Gastroesophageal sphincter (tissue), 4 donors: ENCODE data around the gene PDLIM5. TPM values are rescaled to one million over a fixed set of nuclear protein-coding genes. Genes with fewer than 3 reads are reported as not detected.
A peak's percentile ranks its signal among the peaks of the same experiment; 100 is the strongest.

Source experiments
- ATAC-seq: fragments of 150-250 bp; one replicate; pipeline ENCODE4 v1.9.1; 2016; ENCODE audit warnings: mild to moderate bottlenecking, moderate library complexity
- H3K27ac ChIP-seq, 4 donors: fragments of 200-600 bp; sonication (generic) in 3 of 4; 1 replicate in 3 of 4; 2 replicates in 1 of 4; pipeline ENCODE4 v1.5.1; 2016 to 2019
- H3K27me3 ChIP-seq: fragments of 200-600 bp; sonication (generic); one replicate; pipeline ENCODE4 v1.5.1; 2019
- H3K36me3 ChIP-seq, 2 donors: fragments of 200-600 bp; sonication (generic); one replicate each; pipeline ENCODE4 v1.5.1; 2019; ENCODE audit warnings: control low read depth in 1 of 2
- H3K4me1 ChIP-seq, 3 donors: fragments of 200-600 bp; sonication (generic); 1 replicate in 2 of 3; 2 replicates in 1 of 3; pipeline ENCODE4 v1.5.1; 2016 to 2019; ENCODE audit warnings: control low read depth in 2 of 3
- H3K4me3 ChIP-seq, 2 donors: fragments of 200-600 bp; sonication (generic); one replicate each; pipeline ENCODE4 v1.5.1; 2019; ENCODE audit warnings: mild to moderate bottlenecking in 1 of 2, moderate library complexity in 1 of 2
- H3K9me3 ChIP-seq, 3 donors: fragments of 200-600 bp; sonication (generic); one replicate each; pipeline ENCODE4 v1.5.1; 2017 to 2019; ENCODE audit warnings: control low read depth in 2 of 3
- EP300 ChIP-seq: sonication (generic); formaldehyde crosslinking; IDR thresholded peaks from one replicate; pipeline ENCODE4 v1.6.1; 2017; ENCODE audit warnings: antibody characterized with exemption, mild to moderate bottlenecking
- POLR2A ChIP-seq, 2 donors: fragments of 450-650 bp; IDR thresholded peaks; one replicate each; pipeline ENCODE4 v1.6.1; 2017; ENCODE audit warnings: antibody characterized with exemption in 2 of 2, mild to moderate bottlenecking in 2 of 2, moderate library complexity in 1 of 2
- POLR2AphosphoS5 ChIP-seq: sonication (generic); formaldehyde crosslinking; IDR thresholded peaks from one replicate; pipeline ENCODE4 v1.6.1; 2017; ENCODE audit warnings: antibody characterized with exemption
- WGBS, 2 donors: methylation state at CpG; one replicate each; pipeline ENCODE4 v1.1.5; 2018; ENCODE audit warnings: low coverage in 1 of 2; 5-methylcytosine and 5-hydroxymethylcytosine counted together
- total RNA-seq, 4 donors: library from RNA; depleted of rRNA; stranded (reverse); fragments of >200 nt; gene quantifications; one replicate each; pipeline ENCODE4 v1.1.0, GENCODE V29; 2016
- TF ChIP-seq, protein P1 (sequence below), 4 experiments: fragments of 200-600 bp in 2 of 4; fragments of 450-650 bp in 2 of 4; sonication (generic) in 1 of 4; IDR thresholded peaks; one replicate each; pipeline ENCODE4 v1.5.1; 2017 to 2019; ENCODE audit warnings: antibody characterized with exemption in 4 of 4, mild to moderate bottlenecking in 2 of 4, moderate library complexity in 2 of 4

The PDLIM5 gene
- total RNA-seq, 4 donors from 2014 or later, result 100 to 223 (median 175) TPM

GRCh38 chr4:94641702-94642560 is 190.2 kb downstream of the PDLIM5 start:
- 87 to 91% methylated on average over 3 of the region's 3 CpGs for WGBS, 2 donors
- Histone ChIP-seq H3K27me3 (no peaks in the 10 kb centered on the region), H3K36me3 (peaks cover 0 to 66% of the 10 kb centered on the region in 2 donors), H3K27ac (no peak overlapping the region), H3K9me3 (no peaks in the 10 kb centered on the region), H3K4me3 (no peak overlapping the region), H3K4me1 (no peaks in the 10 kb centered on the region)
- ATAC-seq, result no peak
- TF ChIP-seq POLR2A (IDR thresholded peaks at IDR 0.05), result no peak
- TF ChIP-seq, protein P1, sequence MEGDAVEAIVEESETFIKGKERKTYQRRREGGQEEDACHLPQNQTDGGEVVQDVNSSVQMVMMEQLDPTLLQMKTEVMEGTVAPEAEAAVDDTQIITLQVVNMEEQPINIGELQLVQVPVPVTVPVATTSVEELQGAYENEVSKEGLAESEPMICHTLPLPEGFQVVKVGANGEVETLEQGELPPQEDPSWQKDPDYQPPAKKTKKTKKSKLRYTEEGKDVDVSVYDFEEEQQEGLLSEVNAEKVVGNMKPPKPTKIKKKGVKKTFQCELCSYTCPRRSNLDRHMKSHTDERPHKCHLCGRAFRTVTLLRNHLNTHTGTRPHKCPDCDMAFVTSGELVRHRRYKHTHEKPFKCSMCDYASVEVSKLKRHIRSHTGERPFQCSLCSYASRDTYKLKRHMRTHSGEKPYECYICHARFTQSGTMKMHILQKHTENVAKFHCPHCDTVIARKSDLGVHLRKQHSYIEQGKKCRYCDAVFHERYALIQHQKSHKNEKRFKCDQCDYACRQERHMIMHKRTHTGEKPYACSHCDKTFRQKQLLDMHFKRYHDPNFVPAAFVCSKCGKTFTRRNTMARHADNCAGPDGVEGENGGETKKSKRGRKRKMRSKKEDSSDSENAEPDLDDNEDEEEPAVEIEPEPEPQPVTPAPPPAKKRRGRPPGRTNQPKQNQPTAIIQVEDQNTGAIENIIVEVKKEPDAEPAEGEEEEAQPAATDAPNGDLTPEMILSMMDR (IDR thresholded peaks at IDR 0.05), result no peak
- no peak for TF ChIP-seq EP300
- no peak for TF ChIP-seq POLR2AphosphoS5

DNA sequence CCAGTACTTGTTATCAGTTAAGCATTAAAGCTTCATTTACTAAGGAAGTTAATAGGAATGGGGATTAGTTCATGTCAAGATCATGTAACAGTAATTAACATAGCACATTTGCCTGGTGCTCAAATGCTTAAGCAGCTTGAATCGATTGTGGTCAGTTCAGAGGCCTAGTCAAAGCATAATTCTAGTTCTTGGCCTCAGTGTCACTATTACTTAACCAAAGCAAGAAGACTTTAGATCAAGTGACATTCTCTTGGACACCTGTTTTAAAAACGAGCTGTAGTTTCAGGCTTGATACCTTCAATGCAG is 190.8 kb downstream of the PDLIM5 start:
- H3K36me3 ChIP-seq, result peaks cover 0 to 67% of the 10 kb centered on the region in 2 donors

GRCh38 chr4:94648699-94649098 is 197.0 kb downstream of the PDLIM5 start:
- ATAC-seq, result no peak

More for the DNA sequence above, 190.8 kb downstream of the PDLIM5 start:
- H3K4me1 ChIP-seq, result no peaks in the 10 kb centered on the region
- TF ChIP-seq POLR2AphosphoS5, result no peak
- TF ChIP-seq POLR2A (IDR thresholded peaks at IDR 0.05), result no peak
- TF ChIP-seq, protein P1 (IDR thresholded peaks at IDR 0.05), result no peak
- TF ChIP-seq EP300, result no peak
- no peak overlapping the region for H3K4me3 ChIP-seq
- no peaks in the 10 kb centered on the region for H3K27me3 ChIP-seq
- H3K9me3 ChIP-seq, result no peaks in the 10 kb centered on the region
- WGBS, 2 donors, result 55 to 82% methylated on average over 2 of the region's 2 CpGs
- no peak for ATAC-seq
- no peak overlapping the region for H3K27ac ChIP-seq

DNA sequence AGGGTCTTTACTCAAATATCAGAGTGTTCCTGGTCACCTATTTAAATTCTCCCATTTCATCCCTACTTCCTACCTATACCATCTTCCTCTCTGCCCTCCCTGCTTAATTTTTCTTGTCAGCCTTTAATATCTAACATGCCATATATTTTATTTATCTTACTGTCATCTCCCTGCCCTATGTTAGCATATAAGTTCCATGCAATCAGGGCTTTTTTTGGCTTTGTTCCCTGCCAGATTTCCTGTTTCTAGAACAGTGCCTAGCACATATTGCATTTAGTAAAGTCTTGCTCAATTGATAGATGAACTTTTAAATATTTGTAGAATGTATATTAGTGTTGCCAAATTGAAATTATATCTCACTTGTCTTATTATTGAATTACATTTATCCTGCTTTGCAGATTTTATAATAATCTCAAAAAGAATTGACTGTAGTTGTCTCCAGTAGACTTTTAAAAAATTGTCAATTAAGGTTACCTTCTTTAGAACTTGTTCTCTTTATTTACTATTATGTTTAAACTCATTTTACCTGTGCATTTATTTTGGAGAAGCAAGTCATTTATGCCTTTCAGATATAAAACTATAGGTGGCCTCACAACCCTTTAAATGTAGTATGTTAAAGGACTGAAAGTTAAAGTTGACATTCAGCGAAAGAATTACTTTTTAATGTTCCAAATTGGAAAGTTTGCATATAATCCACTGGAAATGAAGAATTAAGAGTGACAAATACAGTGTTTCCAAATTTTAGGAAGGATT is 197.8 kb downstream of the PDLIM5 start:
- no peak overlapping the region for H3K4me3 ChIP-seq
- no peaks in the 10 kb centered on the region for H3K9me3 ChIP-seq
- 78 to 91% methylated on average over 1 of the region's 1 CpG for WGBS, 2 donors
- H3K4me1 ChIP-seq, result peaks cover 0 to 37% (median 0%) of the 10 kb centered on the region in 3 donors
- TF ChIP-seq EP300, result no peak
- TF ChIP-seq, protein P1 (IDR thresholded peaks at IDR 0.05), result no peak
- TF ChIP-seq POLR2AphosphoS5, result no peak
- no peak for TF ChIP-seq POLR2A (IDR thresholded peaks at IDR 0.05)
- no peaks in the 10 kb centered on the region for H3K27me3 ChIP-seq
- ATAC-seq, result no peak
- peaks cover 0 to 32% of the 10 kb centered on the region in 2 donors for H3K36me3 ChIP-seq
- peak overlapping the region in 1 of 4 donors; percentile 16 for H3K27ac ChIP-seq

More at GRCh38 chr4:94648699-94649098, 197.0 kb downstream of the PDLIM5 start:
- WGBS, 2 donors, result 80 to 94% methylated on average over 1 to 7 of the region's 7 CpGs
- H3K4me1 ChIP-seq, result peaks cover 0 to 37% (median 0%) of the 10 kb centered on the region in 3 donors
- H3K27ac ChIP-seq, result no peak overlapping the region
- peaks cover 0 to 35% of the 10 kb centered on the region in 2 donors for H3K36me3 ChIP-seq
- no peaks in the 10 kb centered on the region for H3K9me3 ChIP-seq
- H3K4me3 ChIP-seq, result no peak overlapping the region
- H3K27me3 ChIP-seq, result no peaks in the 10 kb centered on the region
- TF ChIP-seq EP300, result no peak

DNA sequence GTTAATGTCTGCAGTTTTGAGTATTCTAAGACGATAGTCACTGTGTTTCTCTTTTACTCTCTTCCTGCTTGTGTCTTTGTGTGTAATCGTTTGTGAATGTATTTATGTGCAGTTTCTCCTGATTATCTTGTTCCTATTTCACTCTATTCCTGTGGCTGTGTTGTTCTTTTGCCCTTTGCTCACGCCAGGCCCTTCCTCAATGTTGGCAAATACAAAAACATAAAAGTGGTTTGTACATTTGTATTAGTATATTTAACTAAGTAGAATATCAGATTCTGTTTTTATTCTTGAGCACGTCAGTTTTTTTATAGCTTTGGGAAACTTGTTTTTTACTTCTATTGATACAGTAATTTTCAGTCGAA is 198.4 kb downstream of the PDLIM5 start:
- peaks cover 0 to 37% (median 0%) of the 10 kb centered on the region in 3 donors for H3K4me1 ChIP-seq
- H3K4me3 ChIP-seq, result no peak overlapping the region
- peak overlapping the region in 1 of 4 donors; percentile 16 for H3K27ac ChIP-seq
- TF ChIP-seq POLR2AphosphoS5 (no peak), EP300 (no peak)
- TF ChIP-seq, protein P1 (IDR thresholded peaks at IDR 0.05), result no peak
- ATAC-seq, result no peak
- H3K27me3 ChIP-seq, result no peaks in the 10 kb centered on the region
- WGBS, 2 donors, result 29 to 56% methylated on average over 4 to 5 of the region's 5 CpGs
- H3K36me3 ChIP-seq, result peaks cover 0 to 26% of the 10 kb centered on the region in 2 donors
- no peaks in the 10 kb centered on the region for H3K9me3 ChIP-seq
